Fibroblast of mammary gland (primary cell): ENCODE measurements around the gene BACE2.
"Not testable (repeated sequence)": the region's sequence is repeated elsewhere in the genome, so short reads cannot be mapped to it uniquely, and the experiment has no call there.

Experiments used
- DNase-seq: peaks from one replicate; pipeline ENCODE4 v3.0.0-alpha.2; 2010; ENCODE audit warnings: low read depth
- H3K4me3 ChIP-seq: 2 replicates; pipeline ENCODE4 v1.5.1; 2011; ENCODE audit warnings: low read depth, mild to moderate bottlenecking, low read length, moderate library complexity; ENCODE audit not compliant: control insufficient read depth
- TF ChIP-seq, protein P1 (sequence below): conservative IDR thresholded peaks from 2 replicates; pipeline ENCODE4 v1.5.1; 2011; ENCODE audit warnings: low read depth, low read length, inconsistent platforms; ENCODE audit not compliant: control insufficient read depth, insufficient read depth

BACE2 gene

DNA sequence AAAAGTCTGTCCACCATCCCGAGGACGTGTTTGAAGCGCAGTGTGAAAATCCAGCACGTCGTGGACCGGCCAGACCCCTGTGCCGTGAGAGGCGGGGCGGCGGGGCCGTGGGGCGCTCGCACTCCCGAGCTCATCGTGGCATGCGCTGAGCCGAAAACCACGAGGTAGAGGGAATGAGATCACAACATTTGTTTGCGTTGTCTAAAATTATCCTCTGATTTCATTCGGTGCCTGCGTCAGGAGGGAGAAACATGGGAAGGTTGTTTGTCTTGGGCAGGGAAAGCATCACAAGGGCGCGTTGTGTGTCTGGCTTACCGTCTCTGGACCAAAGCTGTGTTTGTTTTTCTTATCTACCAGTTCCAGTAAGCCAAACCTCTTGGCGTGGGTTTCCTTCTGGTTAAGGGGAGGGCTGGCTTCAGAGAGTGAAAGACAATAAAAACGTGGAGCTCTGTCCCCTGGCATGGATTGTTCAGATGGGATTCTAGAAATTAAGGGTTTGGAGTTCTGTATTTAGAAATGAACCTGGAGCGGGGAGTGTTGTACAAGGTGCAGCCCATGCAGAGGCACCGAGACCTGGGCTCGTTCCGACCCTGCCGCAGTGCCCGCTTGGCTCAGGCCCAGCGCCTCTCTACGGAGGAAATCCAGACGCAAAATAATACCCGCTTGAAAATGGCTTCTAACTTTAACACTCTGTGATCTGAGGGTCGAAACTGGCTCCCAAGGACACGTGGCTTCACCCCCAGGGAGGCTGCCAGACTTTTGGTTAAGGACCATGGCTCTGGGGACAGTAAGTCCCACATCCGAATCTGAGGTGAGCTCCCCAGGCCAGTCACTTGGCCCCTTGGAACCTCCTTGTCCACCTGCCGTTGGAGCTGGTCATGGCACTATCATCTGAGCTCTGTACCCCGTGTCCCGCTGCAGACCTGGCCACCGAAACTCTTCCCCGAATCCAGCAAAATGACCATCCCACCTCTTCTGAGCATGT is 79.9 kb downstream of the BACE2 start:
- DNase-seq: no peak
- H3K4me3 ChIP-seq: no peak overlapping the region
- TF ChIP-seq, protein P1, sequence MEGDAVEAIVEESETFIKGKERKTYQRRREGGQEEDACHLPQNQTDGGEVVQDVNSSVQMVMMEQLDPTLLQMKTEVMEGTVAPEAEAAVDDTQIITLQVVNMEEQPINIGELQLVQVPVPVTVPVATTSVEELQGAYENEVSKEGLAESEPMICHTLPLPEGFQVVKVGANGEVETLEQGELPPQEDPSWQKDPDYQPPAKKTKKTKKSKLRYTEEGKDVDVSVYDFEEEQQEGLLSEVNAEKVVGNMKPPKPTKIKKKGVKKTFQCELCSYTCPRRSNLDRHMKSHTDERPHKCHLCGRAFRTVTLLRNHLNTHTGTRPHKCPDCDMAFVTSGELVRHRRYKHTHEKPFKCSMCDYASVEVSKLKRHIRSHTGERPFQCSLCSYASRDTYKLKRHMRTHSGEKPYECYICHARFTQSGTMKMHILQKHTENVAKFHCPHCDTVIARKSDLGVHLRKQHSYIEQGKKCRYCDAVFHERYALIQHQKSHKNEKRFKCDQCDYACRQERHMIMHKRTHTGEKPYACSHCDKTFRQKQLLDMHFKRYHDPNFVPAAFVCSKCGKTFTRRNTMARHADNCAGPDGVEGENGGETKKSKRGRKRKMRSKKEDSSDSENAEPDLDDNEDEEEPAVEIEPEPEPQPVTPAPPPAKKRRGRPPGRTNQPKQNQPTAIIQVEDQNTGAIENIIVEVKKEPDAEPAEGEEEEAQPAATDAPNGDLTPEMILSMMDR: no peak

DNA sequence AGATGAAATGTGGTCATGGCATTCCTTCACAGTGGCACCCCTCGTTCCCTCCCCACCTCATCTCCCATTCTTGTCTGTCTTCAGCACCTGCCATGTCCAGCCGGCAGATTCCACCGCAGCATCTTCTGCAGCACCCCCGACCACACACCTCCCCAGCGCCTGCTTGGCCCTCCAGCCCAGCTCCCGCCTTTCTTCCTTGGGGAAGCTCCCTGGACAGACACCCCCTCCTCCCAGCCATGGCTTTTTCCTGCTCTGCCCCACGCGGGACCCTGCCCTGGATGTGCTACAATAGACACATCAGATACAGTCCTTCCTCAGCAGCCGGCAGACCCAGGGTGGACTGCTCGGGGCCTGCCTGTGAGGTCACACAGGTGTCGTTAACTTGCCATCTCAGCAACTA is 81.5 kb downstream of the BACE2 start:
- TF ChIP-seq, protein P1: no peak
- no peak overlapping the region for H3K4me3 ChIP-seq
- no peak for DNase-seq

DNA sequence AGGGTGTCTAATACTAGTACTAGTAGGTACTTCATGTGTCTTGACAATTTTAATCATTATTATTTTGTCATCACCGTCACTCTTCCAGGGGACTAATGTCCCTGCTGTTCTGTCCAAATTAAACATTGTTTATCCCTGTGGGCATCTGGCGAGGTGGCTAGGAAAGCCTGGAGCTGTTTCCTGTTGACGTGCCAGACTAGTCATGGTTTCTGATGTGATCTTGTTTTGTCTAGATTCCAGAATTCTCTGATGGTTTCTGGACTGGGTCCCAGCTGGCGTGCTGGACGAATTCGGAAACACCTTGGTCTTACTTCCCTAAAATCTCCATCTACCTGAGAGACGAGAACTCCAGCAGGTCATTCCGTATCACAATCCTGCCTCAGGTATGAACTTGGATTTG is 82.6 kb downstream of the BACE2 start:
- TF ChIP-seq, protein P1: no peak
- peak; percentile 60 for DNase-seq

DNA sequence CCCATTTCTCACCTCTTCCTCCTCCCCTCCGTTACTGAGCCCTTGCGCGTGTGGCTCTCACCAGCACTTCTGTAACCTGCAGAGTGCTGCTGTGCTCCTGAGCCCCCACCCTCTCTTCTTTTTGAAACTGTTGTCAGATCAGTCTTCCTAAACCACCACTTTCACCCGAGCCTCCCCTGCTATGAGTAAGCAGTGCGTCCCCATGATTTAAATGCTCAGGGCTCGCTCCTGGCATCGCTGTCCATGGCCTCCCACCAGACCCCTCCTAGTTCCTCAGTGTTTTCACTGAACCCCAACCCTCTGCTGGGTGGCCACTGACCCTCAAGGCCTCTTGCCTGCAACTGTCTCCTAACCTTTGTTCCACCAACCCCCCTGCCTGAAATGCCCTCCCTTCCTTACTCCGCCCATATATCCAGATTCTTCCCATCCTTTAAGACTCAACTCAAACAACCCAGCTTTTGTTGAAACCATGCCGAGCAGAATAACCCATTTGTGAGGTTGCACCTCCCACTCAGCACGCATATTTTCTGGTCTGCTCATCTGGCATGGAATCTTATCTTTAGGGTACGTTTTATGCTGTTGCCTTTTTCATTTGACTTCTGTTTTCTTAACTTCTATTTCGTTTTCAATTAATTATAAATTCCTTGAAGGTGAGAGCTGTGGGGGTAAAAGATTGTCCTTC is 84.1 kb downstream of the BACE2 start:
- peak; percentile 70 for DNase-seq
- H3K4me3 ChIP-seq: no peak overlapping the region
- TF ChIP-seq, protein P1: no peak

More for the DNA sequence above, 82.6 kb downstream of the BACE2 start:
- no peak overlapping the region for H3K4me3 ChIP-seq

DNA sequence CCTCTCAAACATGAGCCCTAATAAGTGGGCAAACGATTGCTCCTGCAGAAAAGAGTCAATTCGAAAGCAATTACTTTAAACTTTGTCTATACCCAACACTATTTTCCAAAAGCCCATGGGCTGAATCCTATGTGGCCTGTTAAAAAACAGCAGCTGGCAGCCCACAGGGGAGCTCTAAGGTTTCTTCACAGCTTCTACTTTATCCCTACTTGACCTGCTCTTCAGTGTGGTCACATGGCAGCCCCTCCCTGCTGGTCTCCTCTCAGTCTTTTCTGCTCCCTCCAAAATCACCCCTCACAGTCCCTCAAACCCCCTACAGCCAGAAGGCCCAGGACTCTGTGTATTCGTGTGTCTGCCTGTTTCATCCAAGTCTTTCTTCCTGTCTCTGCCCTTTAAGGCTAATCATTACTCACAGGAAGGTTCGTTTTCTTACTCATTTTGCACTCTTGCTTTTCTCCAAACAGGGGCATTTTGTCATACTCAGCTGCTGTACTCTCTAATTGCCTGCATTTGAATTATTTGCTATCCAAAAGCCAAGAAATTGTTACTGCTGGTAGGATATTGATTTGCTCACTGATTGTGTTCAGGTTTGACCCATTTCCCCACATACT is 86.2 kb downstream of the BACE2 start:
- DNase-seq: peak; percentile 56
- H3K4me3 ChIP-seq: no peak overlapping the region
- TF ChIP-seq, protein P1: no peak

DNA sequence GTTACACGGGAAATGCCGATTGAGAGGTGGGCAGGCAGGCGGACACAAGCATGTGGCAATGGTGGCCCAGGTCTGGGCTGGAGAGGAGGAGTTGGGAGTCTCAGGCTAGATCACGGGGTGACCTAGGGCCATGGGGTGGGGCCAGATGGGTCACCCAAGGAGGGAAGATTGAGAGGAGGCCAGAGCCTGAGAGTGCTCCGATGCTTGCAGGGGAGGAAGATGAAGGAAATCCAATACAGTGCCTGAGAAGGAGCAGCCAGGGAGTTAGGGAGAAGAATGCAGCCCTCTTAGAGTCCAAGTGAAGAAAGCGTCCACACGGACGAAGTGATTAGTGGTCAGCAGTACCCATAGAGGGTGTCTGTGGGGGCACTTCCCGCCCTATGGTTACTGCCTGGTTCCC is 87.2 kb downstream of the BACE2 start:
- DNase-seq: no peak
- TF ChIP-seq, protein P1: no peak
- H3K4me3 ChIP-seq: no peak overlapping the region

DNA sequence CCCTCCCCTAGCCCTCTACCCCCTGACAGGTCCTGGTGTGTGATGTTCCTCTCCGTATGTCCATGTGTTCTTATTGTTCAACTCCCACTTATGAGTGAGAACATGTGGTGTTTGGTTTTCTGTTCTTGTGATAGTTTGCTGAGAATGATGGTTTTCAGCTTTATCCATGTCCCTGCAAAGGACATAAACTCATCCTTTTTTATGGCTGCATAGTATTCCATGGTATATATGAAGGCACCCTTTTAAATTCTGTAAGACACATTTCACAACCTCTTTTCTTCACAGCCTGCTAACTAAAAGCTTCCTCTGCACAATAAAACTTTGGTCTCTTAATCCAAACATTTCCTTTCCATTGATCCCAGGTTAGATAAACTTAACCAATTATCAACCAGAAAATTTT is 88.3 kb downstream of the BACE2 start:
- not testable (repeated sequence) for H3K4me3 ChIP-seq, DNase-seq
